ENCODE measurements around the gene RTN1.

RTN1 gene

GRCh38 chr14:59811073-59811472 lies 59.5 kb downstream of the RTN1 start:
- H3K9me2 ChIP-seq (ENCODE audit: low read depth, low read length) = no peaks in the 10 kb centered on the region
- no peaks in the 10 kb centered on the region for H3K9me3 ChIP-seq (ENCODE audit: low read length)
- no peak overlapping the region for H3K4me2 ChIP-seq (ENCODE audit: low read length)
- H3K79me2 ChIP-seq (ENCODE audit: insufficient read depth, low read length) = no peaks in the 10 kb centered on the region
- no peaks in the 10 kb centered on the region for H3F3A ChIP-seq (ENCODE audit: insufficient read depth, low read length)
- no peak overlapping the region for H3K9ac ChIP-seq (ENCODE audit: low read length)
- H3K4me1 ChIP-seq (ENCODE audit: insufficient read depth, low read length, severe bottlenecking) = no peaks in the 10 kb centered on the region
- TF ChIP-seq CTCF (IDR thresholded peaks at IDR 0.05; ENCODE audit: low read length) = no peak
- TF ChIP-seq EZH2 (IDR thresholded peaks at IDR 0.05; ENCODE audit: borderline replicate concordance, low read length) = no peak
- no peaks in the 10 kb centered on the region for H3K36me3 ChIP-seq (ENCODE audit: insufficient read depth, low read length)
- no peaks in the 10 kb centered on the region for H4K20me1 ChIP-seq (ENCODE audit: insufficient read depth, low read length)
- H2AFZ ChIP-seq (ENCODE audit: low read length) = no peak overlapping the region
- H3K27me3 ChIP-seq (ENCODE audit: insufficient read depth, low read length) = no peaks in the 10 kb centered on the region
- no peak overlapping the region for H3K4me3 ChIP-seq (ENCODE audit: low read depth, low read length, poor library complexity, severe bottlenecking)
- H3K27ac ChIP-seq (ENCODE audit: low read depth, low read length, poor library complexity, severe bottlenecking) = no peak overlapping the region

GRCh38 chr14:59803052-59803540 lies 67.5 kb downstream of the RTN1 start:
- TF ChIP-seq CTCF (IDR thresholded peaks at IDR 0.05; ENCODE audit: low read length) (no peak), EZH2 (IDR thresholded peaks at IDR 0.05; ENCODE audit: borderline replicate concordance, low read length) (no peak)

GRCh38 chr14:59788176-59788575 lies 82.4 kb downstream of the RTN1 start:
- Histone ChIP-seq H3K36me3 (ENCODE audit: insufficient read depth, low read length) (no peaks in the 10 kb centered on the region), H3K9me2 (ENCODE audit: low read depth, low read length) (no peaks in the 10 kb centered on the region), H4K20me1 (ENCODE audit: insufficient read depth, low read length) (no peaks in the 10 kb centered on the region), H3K4me1 (ENCODE audit: insufficient read depth, low read length, severe bottlenecking) (no peaks in the 10 kb centered on the region), H3K27me3 (ENCODE audit: insufficient read depth, low read length) (no peaks in the 10 kb centered on the region), H3K79me2 (ENCODE audit: insufficient read depth, low read length) (no peaks in the 10 kb centered on the region), H2AFZ (ENCODE audit: low read length) (no peak overlapping the region), H3K4me3 (ENCODE audit: low read depth, low read length, poor library complexity, severe bottlenecking) (no peak overlapping the region), H3K9ac (ENCODE audit: low read length) (no peak overlapping the region), H3K27ac (ENCODE audit: low read depth, low read length, poor library complexity, severe bottlenecking) (no peak overlapping the region), H3K4me2 (ENCODE audit: low read length) (no peak overlapping the region), H3F3A (ENCODE audit: insufficient read depth, low read length) (no peaks in the 10 kb centered on the region), H3K9me3 (ENCODE audit: low read length) (no peaks in the 10 kb centered on the region)
- no peak for TF ChIP-seq EZH2 (IDR thresholded peaks at IDR 0.05; ENCODE audit: borderline replicate concordance, low read length)
- no peak for TF ChIP-seq CTCF (IDR thresholded peaks at IDR 0.05; ENCODE audit: low read length)

More at GRCh38 chr14:59803052-59803540, 67.5 kb downstream of the RTN1 start:
- Histone ChIP-seq H3K4me1 (ENCODE audit: insufficient read depth, low read length, severe bottlenecking) (no peaks in the 10 kb centered on the region), H2AFZ (ENCODE audit: low read length) (no peak overlapping the region), H3K36me3 (ENCODE audit: insufficient read depth, low read length) (no peaks in the 10 kb centered on the region), H3K4me2 (ENCODE audit: low read length) (no peak overlapping the region), H3K9me3 (ENCODE audit: low read length) (no peaks in the 10 kb centered on the region), H3K79me2 (ENCODE audit: insufficient read depth, low read length) (no peaks in the 10 kb centered on the region), H3K9me2 (ENCODE audit: low read depth, low read length) (no peaks in the 10 kb centered on the region), H3K4me3 (ENCODE audit: low read depth, low read length, poor library complexity, severe bottlenecking) (no peak overlapping the region), H3F3A (ENCODE audit: insufficient read depth, low read length) (no peaks in the 10 kb centered on the region), H3K27me3 (ENCODE audit: insufficient read depth, low read length) (no peaks in the 10 kb centered on the region), H4K20me1 (ENCODE audit: insufficient read depth, low read length) (no peaks in the 10 kb centered on the region), H3K27ac (ENCODE audit: low read depth, low read length, poor library complexity, severe bottlenecking) (no peak overlapping the region), H3K9ac (ENCODE audit: low read length) (no peak overlapping the region)

All from OCI-LY1 (cell line).